Peyer's patch (tissue), 4 donors: ENCODE data around the gene CPB2.

Source experiments
- CTCF ChIP-seq, 6 experiments: fragments of 450-650 bp in 4 of 6; fragments of 200-600 bp in 2 of 6; sonication (generic) in 1 of 6; IDR thresholded peaks; one replicate each; pipeline ENCODE4 v1.5.1; 2017 to 2019; ENCODE audit warnings: antibody characterized with exemption in 6 of 6, mild to moderate bottlenecking in 3 of 6, moderate library complexity in 1 of 6
- POLR2A ChIP-seq, 2 donors: fragments of 450-650 bp; IDR thresholded peaks; one replicate each; pipeline ENCODE4 v1.5.1; 2017; ENCODE audit warnings: antibody characterized with exemption in 2 of 2, mild to moderate bottlenecking in 2 of 2, moderate library complexity in 2 of 2

- TF ChIP-seq POLR2A (IDR thresholded peaks at IDR 0.05) (no peak), CTCF (IDR thresholded peaks at IDR 0.05) (no peak)
Observed at GRCh38 chr13:46031581-46032263, 73.1 kb downstream of the CPB2 start.
